GM19395 (cell line): Measurements from ENCODE around the gene SLC2A4RG.
A peak's percentile ranks its signal among the peaks of the same experiment; 100 is the strongest.

Experiments used
- ATAC-seq: cut with Tn5 transposase; IDR thresholded peaks from one replicate; pipeline ENCODE4 v1.9.1; 2021; ENCODE audit warnings: mild to moderate bottlenecking, moderate library complexity; ENCODE audit not compliant: unreplicated experiment

Gene SLC2A4RG

GRCh38 chr20:63698739-63699465 is 40.7 kb upstream of the SLC2A4RG start:
- ATAC-seq, result no peak

DNA sequence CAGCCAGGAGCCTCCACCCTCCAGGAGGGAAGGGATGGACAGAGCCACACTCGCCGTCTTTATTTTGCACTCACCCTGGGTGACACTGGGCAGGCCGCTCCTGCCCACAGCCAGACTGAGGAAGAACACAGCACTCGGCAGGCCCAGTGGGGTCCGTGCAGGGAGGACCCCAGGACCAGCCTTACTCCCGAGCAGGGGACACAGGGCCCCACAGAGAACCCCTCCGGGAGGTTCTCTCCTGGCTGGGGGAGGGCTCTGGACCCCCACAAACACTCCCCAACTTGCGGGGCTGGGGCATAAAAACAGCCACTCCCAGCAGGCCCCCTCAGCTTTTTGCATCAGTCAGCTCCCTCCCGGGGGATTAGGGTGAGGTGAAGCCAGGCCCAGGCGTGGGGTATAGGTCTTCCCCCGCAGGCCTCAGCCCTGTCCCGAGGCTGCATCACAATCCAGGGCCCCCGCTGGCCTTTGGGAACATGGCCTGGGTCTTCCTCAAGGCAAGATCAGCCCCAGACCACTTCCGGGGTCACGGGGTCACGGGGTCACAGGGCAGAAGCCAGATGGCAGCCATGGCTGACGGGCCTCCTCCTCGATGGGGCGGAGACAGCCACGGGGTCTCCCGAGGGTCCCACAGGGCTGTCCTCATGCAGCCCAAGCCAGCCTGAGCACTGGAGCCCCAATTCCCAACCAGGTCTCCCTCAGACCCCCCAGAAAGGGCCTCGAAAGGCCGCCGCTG is 39.9 kb upstream of the SLC2A4RG start:
- ATAC-seq, result no peak

DNA sequence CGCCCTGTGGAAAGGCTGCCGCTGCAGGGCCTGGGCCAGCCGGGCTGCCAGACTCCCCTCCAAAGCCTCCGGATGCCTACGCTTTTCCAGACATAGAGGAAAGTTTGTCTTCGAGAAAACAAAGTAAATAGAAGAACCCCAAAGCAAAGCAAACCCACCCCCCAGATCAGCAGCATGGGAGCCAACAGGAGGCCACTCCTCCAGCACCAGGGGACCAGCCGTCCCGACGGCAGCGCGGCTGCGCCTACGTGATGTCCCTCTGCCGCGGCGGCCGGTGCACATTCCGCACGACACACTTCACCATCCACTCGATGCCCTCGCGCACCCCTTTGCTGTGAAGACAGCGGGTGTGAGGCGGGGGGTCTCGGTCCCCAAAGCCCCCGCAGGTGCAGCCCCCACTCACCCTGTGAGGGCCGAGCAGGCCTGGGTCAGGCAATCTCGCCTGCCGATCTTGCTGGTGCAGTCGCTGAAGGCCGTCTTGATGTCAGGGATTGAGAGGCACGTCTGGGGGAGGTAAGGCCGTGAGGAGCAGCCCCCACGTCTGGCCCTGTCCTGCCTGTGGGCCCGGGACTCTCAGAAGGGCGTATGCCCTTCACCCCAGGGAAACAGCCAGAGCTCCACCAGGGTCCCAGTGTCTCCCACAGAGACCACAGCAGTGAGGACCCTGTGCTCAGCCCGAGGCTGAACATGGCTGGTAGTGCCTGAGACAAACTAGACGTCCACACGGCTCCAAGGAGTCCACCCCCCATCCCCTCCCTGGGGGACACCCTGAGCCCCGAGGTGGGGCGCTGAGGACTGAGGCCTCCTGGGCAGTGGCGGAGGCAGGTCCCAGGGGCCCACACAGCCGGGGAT is 39.2 kb upstream of the SLC2A4RG start:
- no peak for ATAC-seq

DNA sequence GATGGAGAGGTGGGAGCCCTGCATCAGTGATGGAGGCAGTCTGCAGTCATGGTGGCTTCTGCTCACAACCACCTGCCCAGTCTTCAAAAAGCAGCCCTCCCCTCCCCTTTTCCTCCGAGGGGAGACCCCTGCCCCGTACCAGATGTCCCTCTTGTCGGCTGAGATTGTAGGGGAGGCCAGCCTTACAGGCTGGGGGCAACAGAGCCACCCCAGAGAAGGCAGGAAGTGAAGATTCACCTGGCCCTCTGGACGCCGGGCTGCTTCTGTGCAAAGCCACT is 38.6 kb upstream of the SLC2A4RG start:
- no peak for ATAC-seq

DNA sequence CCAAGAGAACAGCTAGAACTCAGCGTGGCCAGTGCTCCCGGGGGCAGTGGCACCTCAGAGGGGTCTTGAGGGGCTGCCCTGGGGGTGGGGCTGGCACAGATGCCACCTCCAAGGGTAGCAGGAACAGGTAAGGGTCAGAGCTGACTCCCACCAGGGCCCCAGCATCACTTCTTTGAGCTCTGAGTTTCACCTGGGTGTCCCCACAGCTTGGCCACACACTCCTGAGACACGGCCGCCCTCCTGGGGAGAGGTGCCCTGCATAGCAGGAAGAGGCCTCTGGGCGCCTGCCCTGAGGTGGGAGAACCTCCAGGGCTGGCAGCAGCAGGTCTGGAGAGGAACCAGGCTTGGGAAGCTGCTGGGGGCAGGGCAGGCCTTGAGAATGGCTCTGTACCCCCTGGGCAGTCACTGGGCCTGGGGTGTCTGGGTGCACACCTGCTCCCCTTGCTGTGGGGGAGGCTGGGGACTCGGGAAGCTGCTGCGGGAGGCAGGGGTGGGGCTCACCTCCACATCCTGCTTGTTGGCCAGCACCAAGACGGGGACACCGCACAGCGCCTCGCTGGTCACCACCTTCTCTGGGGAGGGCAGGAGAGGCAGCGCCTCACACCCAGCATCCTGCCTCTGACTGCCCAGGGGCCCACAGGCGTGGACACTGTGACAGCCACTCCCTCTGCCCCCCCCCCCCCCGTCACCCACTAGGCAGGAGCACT is 38.1 kb upstream of the SLC2A4RG start:
- ATAC-seq, result no peak

GRCh38 chr20:63702036-63702665 is 37.4 kb upstream of the SLC2A4RG start:
- ATAC-seq, result no peak

- ATAC-seq, result no peak
Measured at GRCh38 chr20:63702751-63703470, 36.7 kb upstream of the SLC2A4RG start.

- no peak for ATAC-seq
Measured at GRCh38 chr20:63703471-63703975, 36.1 kb upstream of the SLC2A4RG start.

- ATAC-seq, result no peak
Measured at GRCh38 chr20:63703976-63704748, 35.4 kb upstream of the SLC2A4RG start.

- ATAC-seq, result no peak
Measured at GRCh38 chr20:63704749-63705117, 34.8 kb upstream of the SLC2A4RG start.

GRCh38 chr20:63705232-63706026 is 34.1 kb upstream of the SLC2A4RG start:
- ATAC-seq, result no peak

DNA sequence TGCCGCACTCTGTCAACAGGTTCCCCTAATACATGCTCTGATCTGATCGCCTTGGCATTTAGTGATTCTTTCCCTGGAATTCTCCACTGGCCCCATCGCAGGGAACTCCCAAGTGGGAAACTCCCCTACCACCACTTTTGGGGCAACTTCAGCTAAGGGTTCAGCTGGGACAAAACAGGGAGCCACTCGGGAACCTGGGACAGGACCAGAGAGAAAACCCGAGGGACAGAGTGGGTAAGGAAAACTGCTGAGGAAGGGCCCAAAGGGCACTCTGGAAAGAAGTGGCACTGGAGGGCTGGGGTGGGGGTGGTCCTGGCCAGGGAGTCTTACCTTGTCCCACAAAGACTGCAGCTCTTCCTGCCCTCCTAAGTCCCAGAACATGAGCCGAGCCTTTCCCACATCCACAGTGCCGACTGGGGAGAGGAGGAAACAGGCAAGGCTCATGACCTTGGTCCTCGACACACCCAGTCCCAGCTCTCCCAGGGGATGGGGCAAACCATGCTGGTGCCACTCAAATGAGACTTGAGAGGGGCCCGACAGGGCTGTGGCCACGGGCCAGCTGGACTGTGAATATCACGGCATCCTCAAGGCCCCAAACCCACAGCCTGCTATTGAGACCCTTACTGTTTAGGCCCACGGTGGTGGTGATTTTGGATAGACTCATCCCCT is 33.4 kb upstream of the SLC2A4RG start:
- no peak for ATAC-seq

- peak; percentile 23 for ATAC-seq
Measured at GRCh38 chr20:63706852-63707557, 32.6 kb upstream of the SLC2A4RG start.

- ATAC-seq, result peak; percentile 62
Measured at GRCh38 chr20:63707558-63708300, 31.8 kb upstream of the SLC2A4RG start, which contains the start of the genes ARFRP1 and ZGPAT. Gene ARFRP1 (minus strand): TSS chr20:63707976. CDS start chr20:63707091, 885 bp downstream. Gene ZGPAT (plus strand): TSS chr20:63708039. CDS start chr20:63708581, 542 bp downstream.

GRCh38 chr20:63708301-63709148 is 31.1 kb upstream of the SLC2A4RG start:
- ATAC-seq, result peak; percentile 8
